ENCODE data around the gene ARMC9. TPM values are rescaled to one million over a fixed set of nuclear protein-coding genes. Genes with fewer than 3 reads are reported as not detected.

The ARMC9 gene
- total and polyA plus RNA-seq, 8 donors, result 4.5 to 114 (median 11.0) TPM

- H3K27me3 ChIP-seq, result peaks cover 0 to 9% (median 5%) of the 10 kb centered on the region in 3 donors
- H3K4me1 ChIP-seq, result peaks cover 0 to 41% (median 24%) of the 10 kb centered on the region in 4 donors
- peaks cover 0 to 7% (median 0%) of the 10 kb centered on the region in 4 donors for H3K9me3 ChIP-seq
- TF ChIP-seq POLR2AphosphoS5 (IDR thresholded peaks at IDR 0.05) (no peak), CTCF (IDR thresholded peaks at IDR 0.05) (no peak), POLR2A (IDR thresholded peaks at IDR 0.05) (no peak), EP300 (IDR thresholded peaks at IDR 0.05) (no peak)
- H3K4me3 ChIP-seq, result no peak overlapping the region
- H3K36me3 ChIP-seq, result no peaks in the 10 kb centered on the region
- H3K27ac ChIP-seq, result peak overlapping the region in 3 of 5 donors; percentile 25 to 56 (median 29)
- DNase-seq, result peak in 1 of 2 donors; percentile 68
- intact Hi-C loops (cut with DNase I; ENCODE audit: low total_unique reads), result loop anchor here (5.0 kb wide), 2 partner anchors 112 to 182 kb away; no protein-coding TSS in a partner anchor
- 40 to 66% (median 63%) methylated on average over 5 of the region's 5 CpGs for WGBS, 5 donors
Observed at GRCh38 chr2:231409776-231410175, 211.3 kb downstream of the ARMC9 start.

- H3K36me3 ChIP-seq, result no peaks in the 10 kb centered on the region
- no peak overlapping the region for H3K4me3 ChIP-seq
- peak in 1 of 2 donors; percentile 27 for DNase-seq
- intact Hi-C loops (cut with DNase I; ENCODE audit: low total_unique reads), result loop anchor here (5.0 kb wide), 2 partner anchors 113 to 183 kb away; no protein-coding TSS in a partner anchor
- H3K4me1 ChIP-seq, result peaks cover 0 to 39% (median 22%) of the 10 kb centered on the region in 4 donors
- peaks cover 0 to 7% (median 0%) of the 10 kb centered on the region in 4 donors for H3K9me3 ChIP-seq
- peaks cover 0 to 9% (median 5%) of the 10 kb centered on the region in 3 donors for H3K27me3 ChIP-seq
- H3K27ac ChIP-seq, result peak overlapping the region in 1 of 5 donors; percentile 56
- 68 to 83% (median 81%) methylated on average over 6 of the region's 6 CpGs for WGBS, 5 donors
- TF ChIP-seq CTCF (IDR thresholded peaks at IDR 0.05) (peak in 3 of 7 experiments; percentile 7 to 13 (median 11)), POLR2A (IDR thresholded peaks at IDR 0.05) (no peak)
Observed at GRCh38 chr2:231410293-231411004, 212.0 kb downstream of the ARMC9 start.

GRCh38 chr2:231411237-231411636 is 212.8 kb downstream of the ARMC9 start:
- TF ChIP-seq EP300 (IDR thresholded peaks at IDR 0.05), result no peak
- no peak for TF ChIP-seq POLR2A (IDR thresholded peaks at IDR 0.05)
- TF ChIP-seq CTCF (IDR thresholded peaks at IDR 0.05), result no peak
- no peak for TF ChIP-seq POLR2AphosphoS5 (IDR thresholded peaks at IDR 0.05)
- DNase-seq, result peak in 1 of 2 donors; percentile 12
- H3K36me3 ChIP-seq, result no peaks in the 10 kb centered on the region
- H3K9me3 ChIP-seq, result peaks cover 0 to 7% (median 0%) of the 10 kb centered on the region in 4 donors
- peaks cover 0 to 31% (median 16%) of the 10 kb centered on the region in 4 donors for H3K4me1 ChIP-seq
- intact Hi-C loops (cut with DNase I; ENCODE audit: low total_unique reads), result loop anchor here (5.0 kb wide), 2 partner anchors 114 to 184 kb away; no protein-coding TSS in a partner anchor
- H3K27me3 ChIP-seq, result peaks cover 0 to 9% (median 5%) of the 10 kb centered on the region in 3 donors
- WGBS, 5 donors, result 66 to 71% (median 70%) methylated on average over 3 of the region's 3 CpGs
- peak overlapping the region in 1 of 5 donors; percentile 89 for H3K27ac ChIP-seq
- H3K4me3 ChIP-seq, result no peak overlapping the region

GRCh38 chr2:231411831-231412617 is 213.6 kb downstream of the ARMC9 start:
- Histone ChIP-seq H3K36me3 (no peaks in the 10 kb centered on the region), H3K27me3 (peaks cover 0 to 9% (median 5%) of the 10 kb centered on the region in 3 donors), H3K4me3 (peak overlapping the region; percentile 57 to 73 (median 60)), H3K4me1 (peaks cover 0 to 28% (median 16%) of the 10 kb centered on the region in 4 donors), H3K27ac (peak overlapping the region; percentile 56 to 89 (median 67)), H3K9me3 (peaks cover 0 to 7% (median 0%) of the 10 kb centered on the region in 4 donors)
- 2 to 8% (median 3%) methylated on average over 21 to 67 of the region's 67 CpGs for WGBS, 5 donors
- peak in 1 of 3 donors; percentile 70 for TF ChIP-seq POLR2AphosphoS5 (IDR thresholded peaks at IDR 0.05)
- peak in 5 of 7 experiments; percentile 71 to 88 (median 78) for TF ChIP-seq CTCF (IDR thresholded peaks at IDR 0.05)
- TF ChIP-seq EP300 (IDR thresholded peaks at IDR 0.05), result no peak
- peak; percentile 87 to 94 for DNase-seq
- intact Hi-C loops (cut with DNase I; ENCODE audit: low total_unique reads), result loop anchor here (5.0 kb wide), 2 partner anchors 115 to 185 kb away; no protein-coding TSS in a partner anchor
